WTC11 (cell line): ENCODE data around the gene SIGLEC15. TPM values are rescaled to one million over a fixed set of nuclear protein-coding genes. Genes with fewer than 3 reads are reported as not detected.

ENCODE experiments used
- ATAC-seq: fragments of 200-7000 bp; cut with Tn5 transposase; 2 replicates; pipeline ENCODE4 v1.10.0; 2021; ENCODE audit warnings: mild to moderate bottlenecking, moderate library complexity
- CTCF ChIA-PET: fragments of 300-600 bp; sonication (Branson Sonifier 250); formaldehyde crosslinking; loops from one replicate; lab custom pipeline; 2021; ENCODE audit warnings: antibody characterized with exemption; lab: Charles Lee
- POLR2A ChIA-PET: fragments of 350-600 bp; sonication (Branson Sonifier 250); formaldehyde crosslinking; loops from one replicate; lab custom pipeline; 2021; ENCODE audit warnings: antibody characterized with exemption; lab: Charles Lee
- DNase-seq: peaks from one replicate; pipeline ENCODE4 v3.0.0; 2021; ENCODE audit warnings: low spot score
- H3K27ac Mint-ChIP-seq: 2 replicates; pipeline ENCODE4 v1.8.0; 2021; ENCODE audit warnings: mixed read lengths
- H3K27me3 Mint-ChIP-seq: 2 replicates; pipeline ENCODE4 v1.8.0; 2021; ENCODE audit warnings: low read depth, mild to moderate bottlenecking, moderate library complexity, mixed read lengths
- H3K36me3 Mint-ChIP-seq: 2 replicates; pipeline ENCODE4 v1.8.0; 2021; ENCODE audit warnings: mixed read lengths
- H3K4me1 Mint-ChIP-seq: 2 replicates; pipeline ENCODE4 v1.8.0; 2022; ENCODE audit warnings: mixed read lengths
- H3K4me3 Mint-ChIP-seq: 2 replicates; pipeline ENCODE4 v1.8.0; 2021; ENCODE audit warnings: mild to moderate bottlenecking, moderate library complexity, mixed read lengths
- H3K9me3 Mint-ChIP-seq: 2 replicates; pipeline ENCODE4 v1.8.0; 2021; ENCODE audit warnings: mixed read lengths
- ATF6 ChIP-seq: sonication (generic); formaldehyde crosslinking; IDR thresholded peaks from 2 replicates; pipeline ENCODE4 v1.8.1; 2023; ENCODE audit warnings: mild to moderate bottlenecking, missing genetic modification reagents
- E2F4 ChIP-seq: sonication (generic); formaldehyde crosslinking; IDR thresholded peaks from 2 replicates; pipeline ENCODE4 v1.8.1; 2022; ENCODE audit warnings: low read depth, mild to moderate bottlenecking, moderate library complexity, missing genetic modification reagents, borderline replicate concordance
- E2F5 ChIP-seq: sonication (generic); formaldehyde crosslinking; IDR thresholded peaks from 2 replicates; pipeline ENCODE4 v1.8.1; 2022; ENCODE audit warnings: mild to moderate bottlenecking, moderate library complexity, missing genetic modification reagents
- ERG ChIP-seq: fragments of 250-450 bp; sonication (Bioruptor Pico); IDR thresholded peaks from 2 replicates; pipeline ENCODE4 v1.8.0; 2021; ENCODE audit warnings: mild to moderate bottlenecking
- FOXJ3 ChIP-seq: sonication (generic); formaldehyde crosslinking; IDR thresholded peaks from 2 replicates; pipeline ENCODE4 v1.9.0; 2021; ENCODE audit warnings: missing genetic modification reagents, mild to moderate bottlenecking, borderline replicate concordance
- GABPB1 ChIP-seq: sonication (generic); formaldehyde crosslinking; IDR thresholded peaks from 2 replicates; pipeline ENCODE4 v1.8.1; 2023; ENCODE audit warnings: mild to moderate bottlenecking, missing genetic modification reagents
- GRHL2 ChIP-seq: fragments of 250-450 bp; sonication (Bioruptor Pico); IDR thresholded peaks from 2 replicates; pipeline ENCODE4 v1.8.0; 2022; ENCODE audit warnings: mild to moderate bottlenecking, moderate library complexity; ENCODE audit not compliant: insufficient replicate concordance, severe bottlenecking
- NFE2L1 ChIP-seq: sonication (generic); formaldehyde crosslinking; IDR thresholded peaks from 2 replicates; pipeline ENCODE4 v1.8.1; 2023; ENCODE audit warnings: missing genetic modification reagents
- NFYB ChIP-seq: sonication (generic); formaldehyde crosslinking; conservative IDR thresholded peaks from 2 replicates; pipeline ENCODE4 v1.8.0; 2022; ENCODE audit warnings: low read depth, missing genetic modification reagents
- NR1H2 ChIP-seq: sonication (generic); formaldehyde crosslinking; IDR thresholded peaks from 2 replicates; pipeline ENCODE4 v1.9.0; 2021; ENCODE audit warnings: mild to moderate bottlenecking, moderate library complexity, missing genetic modification reagents
- NR2C2 ChIP-seq: sonication (generic); formaldehyde crosslinking; IDR thresholded peaks from 2 replicates; pipeline ENCODE4 v1.8.0; 2022; ENCODE audit warnings: mild to moderate bottlenecking, missing genetic modification reagents
- RORB ChIP-seq: fragments of 250-450 bp; sonication (Bioruptor Pico); IDR thresholded peaks from 2 replicates; pipeline ENCODE4 v1.9.0; 2021; ENCODE audit warnings: mild to moderate bottlenecking
- USF1 ChIP-seq: sonication (generic); formaldehyde crosslinking; IDR thresholded peaks from 2 replicates; pipeline ENCODE4 v1.8.0; 2022; ENCODE audit warnings: mild to moderate bottlenecking, missing genetic modification reagents
- ZNF138 ChIP-seq: sonication (generic); formaldehyde crosslinking; conservative IDR thresholded peaks from 2 replicates; pipeline ENCODE4 v1.8.1; 2022; ENCODE audit warnings: mild to moderate bottlenecking, moderate library complexity, missing genetic modification reagents
- ZNF281 ChIP-seq: sonication (generic); formaldehyde crosslinking; IDR thresholded peaks from 2 replicates; pipeline ENCODE4 v1.8.0; 2023; ENCODE audit warnings: mild to moderate bottlenecking, missing genetic modification reagents
- ZNF416 ChIP-seq: fragments of 250-450 bp; sonication (Bioruptor Pico); IDR thresholded peaks from 2 replicates; pipeline ENCODE4 v1.9.0; 2021; ENCODE audit warnings: mild to moderate bottlenecking, inconsistent platforms
- ZNF423 ChIP-seq: fragments of 250-450 bp; sonication (Bioruptor Pico); IDR thresholded peaks from 2 replicates; pipeline ENCODE4 v2.1.2; 2022; ENCODE audit warnings: mild to moderate bottlenecking, moderate library complexity
- ZNF532 ChIP-seq: fragments of 250-450 bp; sonication (Bioruptor Pico); IDR thresholded peaks from 2 replicates; pipeline ENCODE4 v1.9.0; 2021; ENCODE audit warnings: mild to moderate bottlenecking, borderline replicate concordance
- total RNA-seq: library from RNA; stranded (reverse); gene quantifications from 3 replicates; pipeline ENCODE4 v1.2.3, GENCODE V29; 2021

SIGLEC15 gene
- total RNA-seq, 1 experiment from 2014 or later: not detected

- DNase-seq (no peak), ATAC-seq (no peak)
- peaks cover 8% of the 10 kb centered on the region for H3K36me3 Mint-ChIP-seq
- peak overlapping the region; percentile 87 for H3K27ac Mint-ChIP-seq
- ChIA-PET POLR2A (no interaction called here), CTCF (no interaction called here)
- H3K9me3 Mint-ChIP-seq: peaks cover 23% of the 10 kb centered on the region
- no peaks in the 10 kb centered on the region for H3K27me3 Mint-ChIP-seq
- TF ChIP-seq E2F5 (CRISPR knock-in tag) (no peak), ERG (no peak), FOXJ3 (CRISPR knock-in tag) (no peak), NR2C2 (CRISPR knock-in tag) (no peak), NFE2L1 (CRISPR knock-in tag) (no peak), RORB (no peak), ZNF281 (CRISPR knock-in tag) (no peak)
- no peak overlapping the region for H3K4me3 Mint-ChIP-seq
- peaks cover 14% of the 10 kb centered on the region for H3K4me1 Mint-ChIP-seq
These were observed 32.8 kb upstream of the SIGLEC15 start for GRCh38 chr18:45792506-45793263.

GRCh38 chr18:45793264-45793965 lies 32.1 kb upstream of the SIGLEC15 start:
- peaks cover 14% of the 10 kb centered on the region for H3K4me1 Mint-ChIP-seq
- CTCF ChIA-PET: no interaction called here
- no peak for ATAC-seq
- H3K27me3 Mint-ChIP-seq: peaks cover 1% of the 10 kb centered on the region; the same call in 1 of the 2 replicates
- DNase-seq: no peak
- H3K4me3 Mint-ChIP-seq: no peak overlapping the region
- TF ChIP-seq ZNF138 (CRISPR knock-in tag) (no peak), NR1H2 (no peak), GRHL2 (CRISPR knock-in tag) (no peak), NFYB (CRISPR knock-in tag) (no peak), ZNF532 (CRISPR knock-in tag) (no peak), ZNF423 (CRISPR knock-in tag) (no peak), ATF6 (CRISPR knock-in tag) (no peak), FOXJ3 (CRISPR knock-in tag) (no peak), E2F4 (CRISPR knock-in tag) (no peak), GABPB1 (CRISPR knock-in tag) (no peak), USF1 (CRISPR knock-in tag) (no peak), ZNF416 (no peak)
- H3K9me3 Mint-ChIP-seq: peaks cover 31% of the 10 kb centered on the region
- POLR2A ChIA-PET: no interaction called here
- peaks cover 14% of the 10 kb centered on the region for H3K36me3 Mint-ChIP-seq
- H3K27ac Mint-ChIP-seq: peak overlapping the region; percentile 87
